Activated CD4-positive, alpha-beta T cell treated with anti-CD3 and anti-CD28 coated beads, Interleukin-2, amount 10 ng/mL, durations not matched to agents 7 days and 5 days (primary cell): ENCODE results near the gene SEZ6. TPM values are rescaled to one million over a fixed set of nuclear protein-coding genes. Genes with fewer than 3 reads are reported as not detected.

Experiments
- CTCF ChIA-PET: fragments of 350-600 bp; sonication (Branson Sonifier 250); formaldehyde crosslinking; loops from one replicate; lab custom pipeline; 2021; ENCODE audit warnings: antibody characterized with exemption; lab: Charles Lee
- POLR2A ChIA-PET: fragments of 350-600 bp; sonication (Branson Sonifier 250); formaldehyde crosslinking; loops from one replicate; lab custom pipeline; 2021; ENCODE audit warnings: antibody characterized with exemption; lab: Charles Lee
- DNase-seq: peaks from one replicate; pipeline ENCODE4 v3.0.0-alpha.2; 2020
- H3K27ac Mint-ChIP-seq: one replicate; pipeline ENCODE4 v1.8.0; 2021; ENCODE audit warnings: mild to moderate bottlenecking, moderate library complexity, mixed read lengths
- H3K27me3 Mint-ChIP-seq: one replicate; pipeline ENCODE4 v1.8.0; 2021; ENCODE audit warnings: mixed read lengths
- H3K36me3 Mint-ChIP-seq: one replicate; pipeline ENCODE4 v1.8.0; 2021; ENCODE audit warnings: low read depth, mixed read lengths
- H3K4me1 Mint-ChIP-seq: one replicate; pipeline ENCODE4 v1.8.0; 2021; ENCODE audit warnings: mixed read lengths
- H3K4me3 Mint-ChIP-seq: one replicate; pipeline ENCODE4 v1.8.0; 2021; ENCODE audit warnings: mild to moderate bottlenecking, moderate library complexity, mixed read lengths
- H3K9me3 Mint-ChIP-seq: one replicate; pipeline ENCODE4 v1.8.0; 2021; ENCODE audit warnings: mixed read lengths
- total RNA-seq, 2 experiments: library from RNA; stranded (reverse); gene quantifications; one replicate each; pipeline ENCODE4 v1.2.3, GENCODE V29; 2021

The SEZ6 gene
- total RNA-seq, 2 experiments from 2014 or later = not detected

GRCh38 chr17:29008591-29008990, 2.8 kb upstream of the SEZ6 start:
- no peak for DNase-seq
- H3K36me3 Mint-ChIP-seq = no peaks in the 10 kb centered on the region
- no peak overlapping the region for H3K27ac Mint-ChIP-seq
- no peaks in the 10 kb centered on the region for H3K9me3 Mint-ChIP-seq
- POLR2A ChIA-PET = no interaction called here
- peaks cover 48% of the 10 kb centered on the region for H3K27me3 Mint-ChIP-seq
- no peak overlapping the region for H3K4me3 Mint-ChIP-seq
- CTCF ChIA-PET = interaction anchor here (1.1 kb wide), 1 partner anchor 9 kb away, joined by 3 read pairs; no protein-coding TSS in a partner anchor
- peaks cover 2% of the 10 kb centered on the region for H3K4me1 Mint-ChIP-seq

- ChIA-PET POLR2A (no interaction called here), CTCF (interaction anchor here (0.7 to 1.7 kb wide), 3 partner anchors 10 to 22 kb away, joined by 3 to 4 read pairs (median 3); no protein-coding TSS in a partner anchor)
- Mint-ChIP-seq H3K27ac (no peak overlapping the region), H3K4me1 (peaks cover 2% of the 10 kb centered on the region), H3K36me3 (no peaks in the 10 kb centered on the region), H3K9me3 (no peaks in the 10 kb centered on the region), H3K4me3 (no peak overlapping the region), H3K27me3 (peaks cover 48% of the 10 kb centered on the region)
- no peak for DNase-seq
These were observed 2.1 kb upstream of the SEZ6 start for GRCh38 chr17:29007860-29008455.

GRCh38 chr17:29007456-29007855, 1.6 kb upstream of the SEZ6 start:
- H3K4me1 Mint-ChIP-seq = peaks cover 2% of the 10 kb centered on the region
- H3K4me3 Mint-ChIP-seq = no peak overlapping the region
- H3K27me3 Mint-ChIP-seq = peaks cover 48% of the 10 kb centered on the region
- no peaks in the 10 kb centered on the region for H3K9me3 Mint-ChIP-seq
- H3K36me3 Mint-ChIP-seq = no peaks in the 10 kb centered on the region
- CTCF ChIA-PET = interaction anchor here (0.7 to 1.7 kb wide), 3 partner anchors 10 to 21 kb away, joined by 3 to 4 read pairs (median 3); no protein-coding TSS in a partner anchor
- POLR2A ChIA-PET = no interaction called here
- no peak for DNase-seq
- H3K27ac Mint-ChIP-seq = no peak overlapping the region

- H3K36me3 Mint-ChIP-seq = no peaks in the 10 kb centered on the region
- no peak for DNase-seq
- H3K9me3 Mint-ChIP-seq = no peaks in the 10 kb centered on the region
- ChIA-PET POLR2A (no interaction called here), CTCF (interaction anchor here (1.7 kb wide), 1 partner anchor 21 kb away, joined by 4 read pairs; no protein-coding TSS in a partner anchor)
- peaks cover 2% of the 10 kb centered on the region for H3K4me1 Mint-ChIP-seq
- no peak overlapping the region for H3K27ac Mint-ChIP-seq
- H3K4me3 Mint-ChIP-seq = no peak overlapping the region
- peaks cover 37% of the 10 kb centered on the region for H3K27me3 Mint-ChIP-seq
These were observed 1.6 kb downstream of the SEZ6 start for GRCh38 chr17:29004081-29004692.

- Mint-ChIP-seq H3K4me1 (peaks cover 2% of the 10 kb centered on the region), H3K27me3 (peaks cover 36% of the 10 kb centered on the region), H3K4me3 (no peak overlapping the region), H3K36me3 (no peaks in the 10 kb centered on the region), H3K9me3 (no peaks in the 10 kb centered on the region), H3K27ac (no peak overlapping the region)
- ChIA-PET CTCF (no interaction called here), POLR2A (no interaction called here)
- no peak for DNase-seq
These were observed 2.5 kb downstream of the SEZ6 start for GRCh38 chr17:29003289-29003688.

GRCh38 chr17:29002811-29003210, 3.0 kb downstream of the SEZ6 start:
- Mint-ChIP-seq H3K4me3 (no peak overlapping the region), H3K9me3 (no peaks in the 10 kb centered on the region), H3K36me3 (no peaks in the 10 kb centered on the region), H3K27me3 (peaks cover 34% of the 10 kb centered on the region), H3K27ac (no peak overlapping the region), H3K4me1 (peaks cover 2% of the 10 kb centered on the region)
- ChIA-PET CTCF (interaction anchor here (1.1 kb wide), 1 partner anchor 225 kb away, joined by 3 read pairs; no protein-coding TSS in a partner anchor), POLR2A (no interaction called here)
- no peak for DNase-seq

- Mint-ChIP-seq H3K36me3 (no peaks in the 10 kb centered on the region), H3K4me3 (no peak overlapping the region), H3K27me3 (peaks cover 21% of the 10 kb centered on the region), H3K27ac (no peak overlapping the region), H3K4me1 (peaks cover 2% of the 10 kb centered on the region), H3K9me3 (no peaks in the 10 kb centered on the region)
- CTCF ChIA-PET = no interaction called here
- POLR2A ChIA-PET = no interaction called here
- no peak for DNase-seq
These were observed 4.9 kb downstream of the SEZ6 start for GRCh38 chr17:29000973-29001372.

- H3K36me3 Mint-ChIP-seq = no peaks in the 10 kb centered on the region
- no peaks in the 10 kb centered on the region for H3K4me1 Mint-ChIP-seq
- H3K4me3 Mint-ChIP-seq = no peak overlapping the region
- ChIA-PET POLR2A (no interaction called here), CTCF (no interaction called here)
- no peak for DNase-seq
- H3K9me3 Mint-ChIP-seq = no peaks in the 10 kb centered on the region
- H3K27me3 Mint-ChIP-seq = peaks cover 10% of the 10 kb centered on the region
- H3K27ac Mint-ChIP-seq = no peak overlapping the region
These were observed 6.6 kb downstream of the SEZ6 start for GRCh38 chr17:28999206-28999605.

- Mint-ChIP-seq H3K27me3 (peaks cover 3% of the 10 kb centered on the region), H3K9me3 (no peaks in the 10 kb centered on the region), H3K4me1 (no peaks in the 10 kb centered on the region), H3K36me3 (no peaks in the 10 kb centered on the region), H3K27ac (no peak overlapping the region), H3K4me3 (no peak overlapping the region)
- no peak for DNase-seq
- ChIA-PET CTCF (no interaction called here), POLR2A (no interaction called here)
These were observed 8.0 kb downstream of the SEZ6 start for GRCh38 chr17:28997806-28998205.

GRCh38 chr17:28996554-28997096, 9.2 kb downstream of the SEZ6 start:
- POLR2A ChIA-PET = no interaction called here
- Mint-ChIP-seq H3K36me3 (no peaks in the 10 kb centered on the region), H3K4me3 (no peak overlapping the region), H3K27ac (no peak overlapping the region), H3K9me3 (no peaks in the 10 kb centered on the region), H3K4me1 (no peaks in the 10 kb centered on the region), H3K27me3 (peaks cover 3% of the 10 kb centered on the region)
- CTCF ChIA-PET = no interaction called here
- no peak for DNase-seq

- H3K27me3 Mint-ChIP-seq = peaks cover under 1% of the 10 kb centered on the region
- no peaks in the 10 kb centered on the region for H3K4me1 Mint-ChIP-seq
- ChIA-PET POLR2A (no interaction called here), CTCF (interaction anchor here (1.5 kb wide), 1 partner anchor 230 kb away, joined by 3 read pairs; no protein-coding TSS in a partner anchor)
- no peaks in the 10 kb centered on the region for H3K36me3 Mint-ChIP-seq
- H3K9me3 Mint-ChIP-seq = no peaks in the 10 kb centered on the region
- no peak overlapping the region for H3K27ac Mint-ChIP-seq
- no peak for DNase-seq
- no peak overlapping the region for H3K4me3 Mint-ChIP-seq
These were observed 12.0 kb downstream of the SEZ6 start for GRCh38 chr17:28993645-28994426.

- H3K4me3 Mint-ChIP-seq = no peak overlapping the region
- ChIA-PET POLR2A (no interaction called here), CTCF (interaction anchor here (1.5 to 2.2 kb wide), 2 partner anchors 12 to 229 kb away, joined by 3 to 5 read pairs; no protein-coding TSS in a partner anchor)
- H3K36me3 Mint-ChIP-seq = no peaks in the 10 kb centered on the region
- H3K9me3 Mint-ChIP-seq = no peaks in the 10 kb centered on the region
- no peaks in the 10 kb centered on the region for H3K4me1 Mint-ChIP-seq
- no peaks in the 10 kb centered on the region for H3K27me3 Mint-ChIP-seq
- DNase-seq = no peak
- no peak overlapping the region for H3K27ac Mint-ChIP-seq
These were observed 12.9 kb downstream of the SEZ6 start for GRCh38 chr17:28992625-28993600.
